ENCODE data around the gene SPATA2. TPM values are rescaled to one million over a fixed set of nuclear protein-coding genes. Genes with fewer than 3 reads are reported as not detected.

SPATA2 gene
- total and polyA plus RNA-seq, 4 donors, result 1.2 to 3.4 (median 1.4) TPM

- Histone ChIP-seq H3K27me3 (ENCODE audit: control insufficient read depth in 4 of 4, insufficient read depth in 4 of 4, low read length in 3 of 4) (no peaks in the 10 kb centered on the region), H3K4me1 (ENCODE audit: control insufficient read depth in 4 of 4, insufficient read depth in 4 of 4, low read length in 3 of 4) (peaks cover 0 to 19% (median 15%) of the 10 kb centered on the region in 4 donors), H3K9me3 (ENCODE audit: control insufficient read depth in 4 of 4, low read length in 3 of 4) (no peaks in the 10 kb centered on the region), H3K4me3 (ENCODE audit: low read depth in 1 of 3, low read length in 3 of 3) (no peak overlapping the region), H3K36me3 (ENCODE audit: control insufficient read depth in 4 of 4, insufficient read depth in 3 of 4, low read depth in 1 of 4, low read length in 3 of 4) (peaks cover 5 to 38% (median 11%) of the 10 kb centered on the region in 4 donors), H3K9ac (ENCODE audit: low read depth in 1 of 2, low read length in 2 of 2) (no peak overlapping the region), H3K27ac (ENCODE audit: low read depth in 1 of 2, low read length in 2 of 2) (no peak overlapping the region)
- 95% methylated on average over 29 of the region's 29 CpGs for WGBS
- no peak for TF ChIP-seq HNF4A (conservative IDR thresholded peaks at IDR 0.05)
- DNase-seq (ENCODE audit: low spot score), result no peak
These were observed 9.8 kb downstream of the SPATA2 start for GRCh38 chr20:49905415-49906091.

GRCh38 chr20:49904440-49905214 is 10.7 kb downstream of the SPATA2 start:
- 90% methylated on average over 17 of the region's 17 CpGs for WGBS
- H3K4me3 ChIP-seq (ENCODE audit: low read depth in 1 of 3, low read length in 3 of 3), result no peak overlapping the region
- H3K27me3 ChIP-seq (ENCODE audit: control insufficient read depth in 4 of 4, insufficient read depth in 4 of 4, low read length in 3 of 4), result no peaks in the 10 kb centered on the region
- no peaks in the 10 kb centered on the region for H3K9me3 ChIP-seq (ENCODE audit: control insufficient read depth in 4 of 4, low read length in 3 of 4)
- DNase-seq (ENCODE audit: low spot score), result no peak
- no peak overlapping the region for H3K27ac ChIP-seq (ENCODE audit: low read depth in 1 of 2, low read length in 2 of 2)
- TF ChIP-seq YY1 (IDR thresholded peaks at IDR 0.05) (no peak), EGR1 (IDR thresholded peaks at IDR 0.05; ENCODE audit: low read depth in 2 of 2) (no peak), CTCF (IDR thresholded peaks at IDR 0.05; ENCODE audit: low read depth, low read length, missing input control) (no peak), ZBTB33 (IDR thresholded peaks at IDR 0.05) (no peak), ATF3 (IDR thresholded peaks at IDR 0.05) (no peak), HNF4G (IDR thresholded peaks at IDR 0.05) (no peak), NR2F2 (IDR thresholded peaks at IDR 0.05) (no peak), JUND (IDR thresholded peaks at IDR 0.05) (no peak), MAX (IDR thresholded peaks at IDR 0.05) (no peak), RXRA (IDR thresholded peaks at IDR 0.05) (no peak), RAD21 (IDR thresholded peaks at IDR 0.05) (no peak), SP1 (IDR thresholded peaks at IDR 0.05) (no peak), FOXA1 (IDR thresholded peaks at IDR 0.05) (no peak), HNF4A (conservative IDR thresholded peaks at IDR 0.05) (no peak), GABPA (IDR thresholded peaks at IDR 0.05 in 1 of 2, conservative IDR thresholded peaks at IDR 0.05 in 1 of 2) (no peak), REST (IDR thresholded peaks at IDR 0.05) (no peak)
- no peak overlapping the region for H3K9ac ChIP-seq (ENCODE audit: low read depth in 1 of 2, low read length in 2 of 2)
- peaks cover 3 to 16% (median 12%) of the 10 kb centered on the region in 4 donors for H3K4me1 ChIP-seq (ENCODE audit: control insufficient read depth in 4 of 4, insufficient read depth in 4 of 4, low read length in 3 of 4)
- peaks cover 5 to 38% (median 11%) of the 10 kb centered on the region in 4 donors for H3K36me3 ChIP-seq (ENCODE audit: control insufficient read depth in 4 of 4, insufficient read depth in 3 of 4, low read depth in 1 of 4, low read length in 3 of 4)
